Hematopoietic multipotent progenitor cell treated with erythropoietin and hydrocortisone succinate and interleukin-3 and kit ligand, for 6 days (in vitro differentiated cells): ENCODE measurements around the gene PVALB.

ENCODE experiments used
- DNase-seq: peaks from one replicate; pipeline ENCODE4 v3.0.0-alpha.2; 2015

The PVALB gene

GRCh38 chr22:36770513-36771231 lies 46.2 kb downstream of the PVALB start:
- DNase-seq: no peak

GRCh38 chr22:36769541-36770512 lies 47.0 kb downstream of the PVALB start:
- DNase-seq: no peak

GRCh38 chr22:36768616-36769015 lies 48.2 kb downstream of the PVALB start:
- DNase-seq: no peak

- DNase-seq: no peak
Observed at GRCh38 chr22:36768141-36768540, 48.7 kb downstream of the PVALB start.

- no peak for DNase-seq
Observed at GRCh38 chr22:36767035-36767775, 49.6 kb downstream of the PVALB start.

- no peak for DNase-seq
Observed at GRCh38 chr22:36765943-36766450, 50.8 kb downstream of the PVALB start.

GRCh38 chr22:36765131-36765942 lies 51.5 kb downstream of the PVALB start:
- DNase-seq: no peak

- no peak for DNase-seq
Observed at GRCh38 chr22:36764641-36765040, 52.2 kb downstream of the PVALB start.

GRCh38 chr22:36764060-36764459 lies 52.8 kb downstream of the PVALB start:
- DNase-seq: no peak

- no peak for DNase-seq
Observed at GRCh38 chr22:36763576-36763975, 53.3 kb downstream of the PVALB start.

GRCh38 chr22:36762687-36763260 lies 54.1 kb downstream of the PVALB start:
- no peak for DNase-seq

- DNase-seq: no peak
Observed at GRCh38 chr22:36761553-36762240, 55.1 kb downstream of the PVALB start.

GRCh38 chr22:36760786-36761185 lies 56.0 kb downstream of the PVALB start:
- no peak for DNase-seq

GRCh38 chr22:36759481-36760159 lies 57.2 kb downstream of the PVALB start:
- no peak for DNase-seq

GRCh38 chr22:36758792-36759271 lies 58.0 kb downstream of the PVALB start:
- no peak for DNase-seq

- DNase-seq: peak; percentile 90
Observed at GRCh38 chr22:36757668-36758211, 59.1 kb downstream of the PVALB start.

GRCh38 chr22:36756746-36757655 lies 59.8 kb downstream of the PVALB start:
- DNase-seq: no peak

- no peak for DNase-seq
Observed at GRCh38 chr22:36756031-36756430, 60.8 kb downstream of the PVALB start.

GRCh38 chr22:36755316-36755715 lies 61.5 kb downstream of the PVALB start:
- DNase-seq: no peak
